ENCODE results near the gene RELL2.
"Not testable (repeated sequence)": the region's sequence is repeated elsewhere in the genome, so short reads cannot be mapped to it uniquely, and the experiment has no call there.

Gene RELL2

GRCh38 chr5:141636413-141637122 is at the start of gene RELL2, which contains the start of gene HDAC3:
RELL2 (plus strand) TSS chr5:141636997; CDS start chr5:141638226, 1,229 bp downstream.
HDAC3 (minus strand) TSS chr5:141636849; CDS start chr5:141636790, 59 bp downstream.
- DNase-seq (ENCODE audit: low read depth in 2 of 2) = peak; percentile 90 to 96

- DNase-seq (ENCODE audit: low read depth in 2 of 2) = no peak
These were observed 46.7 kb upstream of the RELL2 start for GRCh38 chr5:141590127-141590526.

- DNase-seq (ENCODE audit: low read depth in 2 of 2) = no peak
These were observed 39.9 kb upstream of the RELL2 start for GRCh38 chr5:141596867-141597266.

GRCh38 chr5:141597394-141597793 is 39.4 kb upstream of the RELL2 start:
- no peak for DNase-seq (ENCODE audit: low read depth in 2 of 2)

GRCh38 chr5:141597814-141598213 is 39.0 kb upstream of the RELL2 start:
- no peak for DNase-seq (ENCODE audit: low read depth in 2 of 2)

GRCh38 chr5:141598391-141599345 is 38.1 kb upstream of the RELL2 start:
- DNase-seq (ENCODE audit: low read depth in 2 of 2) = no peak

- no peak for DNase-seq (ENCODE audit: low read depth in 2 of 2)
These were observed 34.2 kb upstream of the RELL2 start for GRCh38 chr5:141602606-141603005.

GRCh38 chr5:141603923-141604717 is 32.7 kb upstream of the RELL2 start:
- no peak for DNase-seq (ENCODE audit: low read depth in 2 of 2)

- peak; percentile 35 to 38 for DNase-seq (ENCODE audit: low read depth in 2 of 2)
These were observed 31.1 kb upstream of the RELL2 start for GRCh38 chr5:141605523-141606277.

GRCh38 chr5:141608046-141608445 is 28.8 kb upstream of the RELL2 start:
- DNase-seq (ENCODE audit: low read depth in 2 of 2) = no peak

GRCh38 chr5:141608557-141608956 is 28.2 kb upstream of the RELL2 start:
- no peak for DNase-seq (ENCODE audit: low read depth in 2 of 2)

GRCh38 chr5:141609044-141609443 is 27.8 kb upstream of the RELL2 start:
- DNase-seq (ENCODE audit: low read depth in 2 of 2) = no peak

- DNase-seq (ENCODE audit: low read depth in 2 of 2) = not testable (repeated sequence)
These were observed 26.9 kb upstream of the RELL2 start for GRCh38 chr5:141609921-141610320.

- no peak for DNase-seq (ENCODE audit: low read depth in 2 of 2)
These were observed 25.5 kb upstream of the RELL2 start for GRCh38 chr5:141611289-141611688.

GRCh38 chr5:141613344-141613743 is 23.5 kb upstream of the RELL2 start:
- DNase-seq (ENCODE audit: low read depth in 2 of 2) = no peak

- no peak for DNase-seq (ENCODE audit: low read depth in 2 of 2)
These were observed 20.6 kb upstream of the RELL2 start for GRCh38 chr5:141615991-141616720.

GRCh38 chr5:141617128-141617527 is 19.7 kb upstream of the RELL2 start:
- no peak for DNase-seq (ENCODE audit: low read depth in 2 of 2)

GRCh38 chr5:141617682-141618029 is 19.1 kb upstream of the RELL2 start:
- no peak for DNase-seq (ENCODE audit: low read depth in 2 of 2)

- peak; percentile 59 to 60 for DNase-seq (ENCODE audit: low read depth in 2 of 2)
These were observed 18.6 kb upstream of the RELL2 start for GRCh38 chr5:141618030-141618803.

Data from stimulated activated CD4-positive, alpha-beta T cell treated with anti-CD3 and anti-CD28 coated beads, Interleukin-4, amount 100 ng/mL, for 48 hours (primary cell).